GM21515 (cell line): Measurements from ENCODE around the gene TERB2.
"Not testable (repeated sequence)": the region's sequence is repeated elsewhere in the genome, so short reads cannot be mapped to it uniquely, and the experiment has no call there.

Experiments used
- ATAC-seq: cut with Tn5 transposase; IDR thresholded peaks from one replicate; pipeline ENCODE4 v1.9.1; 2021; ENCODE audit not compliant: unreplicated experiment

Gene TERB2, protein sequence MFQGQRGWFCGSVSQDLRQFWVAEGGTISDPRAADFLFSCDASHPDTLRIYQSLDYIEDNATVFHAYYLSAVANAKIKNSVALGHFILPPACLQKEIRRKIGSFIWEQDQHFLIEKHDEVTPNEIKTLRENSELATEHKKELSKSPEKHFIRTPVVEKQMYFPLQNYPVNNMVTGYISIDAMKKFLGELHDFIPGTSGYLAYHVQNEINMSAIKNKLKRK

DNA sequence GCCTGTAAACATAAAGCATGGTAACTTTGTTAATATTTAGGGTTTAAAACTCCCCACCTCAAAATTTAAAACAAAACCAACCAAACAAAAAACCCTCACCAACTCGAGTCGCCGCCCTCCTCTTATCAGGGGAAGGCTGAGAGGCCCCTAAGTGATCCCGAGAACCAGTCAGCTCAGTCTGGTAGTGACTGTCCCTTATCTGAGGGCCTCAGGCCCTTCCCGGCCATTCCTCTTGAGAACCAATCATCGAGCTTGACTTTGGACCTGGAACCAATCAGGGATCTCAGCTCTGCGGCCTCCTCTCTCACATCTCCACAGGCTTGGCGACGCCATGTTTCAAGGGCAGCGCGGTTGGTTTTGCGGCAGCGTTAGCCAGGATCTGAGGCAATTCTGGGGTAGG lies at the start of gene TERB2:
TSS of gene TERB2 (plus strand) at position 300 of the 400 bp plus-strand sequence. CDS start at position 332, 32 bp downstream.
- no peak for ATAC-seq

- ATAC-seq = no peak
Observed at GRCh38 chr15:44909423-44909822, 47.1 kb upstream of the TERB2 start.

DNA sequence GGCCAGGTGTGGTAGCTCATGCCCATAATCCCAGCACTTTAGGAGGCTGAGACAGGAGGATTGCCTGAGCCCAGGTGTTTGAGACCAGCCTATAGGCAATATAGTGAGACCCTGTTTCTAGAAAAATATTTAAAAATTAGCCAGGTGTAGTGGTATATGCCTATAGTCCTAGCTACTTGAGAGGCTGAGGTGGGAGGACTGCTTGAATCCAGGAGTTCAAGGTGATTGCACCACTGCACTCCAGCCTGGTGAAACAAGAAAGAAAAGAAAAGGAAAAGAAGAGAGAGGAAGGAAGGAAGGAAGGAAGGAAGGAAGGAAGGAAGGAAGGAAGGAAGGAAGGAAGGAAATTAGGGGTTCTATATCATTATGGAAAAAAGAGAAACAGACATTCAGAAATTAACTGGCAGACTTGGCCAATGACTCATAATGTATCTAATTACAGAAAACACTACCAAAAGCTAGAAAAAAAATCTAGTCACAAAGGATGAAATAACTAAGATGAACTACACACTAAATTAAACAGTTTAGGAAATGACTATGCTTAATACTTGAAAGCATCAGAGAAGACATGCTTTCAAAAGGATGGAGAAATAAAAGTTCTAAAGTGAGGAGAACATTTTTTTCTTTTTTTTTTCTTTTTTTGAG lies 45.4 kb upstream of the TERB2 start:
- no peak for ATAC-seq

DNA sequence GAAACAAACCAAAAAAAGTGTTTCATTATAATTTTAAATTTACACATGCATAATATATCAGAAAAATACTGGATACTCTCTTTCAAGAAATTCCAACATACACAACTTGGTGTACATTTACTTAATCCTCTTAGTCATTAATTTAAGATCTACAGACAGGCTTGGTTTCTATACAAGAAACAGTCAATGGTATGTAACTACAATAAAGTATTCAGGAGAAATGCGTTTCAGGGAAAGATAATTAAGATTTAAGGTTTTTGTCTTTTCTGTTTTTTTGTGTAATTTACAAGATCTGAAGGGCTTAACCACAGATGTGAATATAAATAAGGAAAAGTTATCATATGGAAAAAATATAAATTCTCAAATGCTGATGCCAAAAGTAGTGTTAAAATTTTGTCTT lies 44.3 kb upstream of the TERB2 start:
- ATAC-seq = not testable (repeated sequence)

DNA sequence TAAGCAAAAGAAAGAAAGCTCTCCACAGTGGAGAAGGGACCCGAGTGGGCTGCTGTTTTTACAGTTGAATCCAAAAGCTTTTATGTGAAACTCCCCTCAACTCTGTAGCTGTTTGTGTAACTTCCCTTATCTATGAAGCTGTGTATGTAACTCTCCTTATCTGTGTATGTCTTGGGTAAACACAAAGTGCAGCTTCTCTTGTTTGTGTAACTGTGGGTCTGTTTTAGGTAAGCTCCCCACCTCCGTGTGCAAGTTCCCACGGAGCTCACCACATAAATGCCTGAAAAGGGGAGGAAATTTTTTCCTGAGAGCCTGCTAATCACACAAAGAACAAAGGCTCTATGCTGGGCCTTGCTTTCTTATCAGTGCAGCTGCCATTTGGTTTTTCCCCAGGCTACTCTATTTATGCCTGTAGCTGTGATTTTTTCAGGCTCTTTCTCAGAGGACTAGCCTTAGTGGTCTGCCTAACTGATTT lies 43.5 kb upstream of the TERB2 start:
- ATAC-seq = not testable (repeated sequence)

GRCh38 chr15:44918136-44918535 lies 38.4 kb upstream of the TERB2 start:
- ATAC-seq = no peak

DNA sequence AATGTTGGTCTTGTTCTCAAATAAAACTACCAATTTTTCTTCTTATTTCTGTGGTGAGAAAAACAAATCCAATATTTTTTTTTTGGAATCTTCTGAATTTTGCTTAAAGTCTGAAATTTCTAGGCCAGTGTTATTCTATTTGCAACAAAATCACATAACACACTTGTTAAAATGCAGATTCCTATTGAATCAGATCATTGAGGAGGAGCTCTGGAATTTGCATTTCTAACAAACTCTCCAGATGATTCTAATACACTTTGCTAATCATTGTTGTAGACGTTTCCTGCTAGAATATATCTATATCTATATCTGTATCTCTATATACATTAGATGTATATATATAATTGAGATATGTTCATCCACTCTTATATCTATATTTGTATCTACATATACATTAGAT lies 27.8 kb upstream of the TERB2 start:
- not testable (repeated sequence) for ATAC-seq

DNA sequence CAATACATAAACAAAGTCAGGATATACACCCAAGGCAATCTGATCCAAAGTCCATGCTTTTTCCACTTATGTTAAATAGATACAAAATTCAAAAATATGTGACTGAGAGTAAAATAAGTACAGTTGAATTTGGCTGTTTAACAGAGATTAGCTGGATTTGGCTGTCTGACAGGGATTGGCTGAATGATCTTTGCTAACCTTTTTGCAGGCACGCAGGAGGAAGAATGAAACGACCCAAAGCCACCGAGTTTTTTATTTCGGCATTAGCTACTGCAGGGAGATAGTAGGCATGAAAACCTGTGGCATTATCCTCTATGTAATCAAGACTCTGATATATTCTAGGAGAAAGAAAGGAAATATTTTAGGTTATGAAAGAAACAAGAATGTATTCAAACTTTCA lies 26.2 kb upstream of the TERB2 start:
- not testable (repeated sequence) for ATAC-seq

- not testable (repeated sequence) for ATAC-seq
Observed at GRCh38 chr15:44958302-44958701, 1.8 kb downstream of the TERB2 start.

- no peak for ATAC-seq
Observed at GRCh38 chr15:44968475-44968874, 12.0 kb downstream of the TERB2 start.

GRCh38 chr15:44971036-44971435 lies 14.5 kb downstream of the TERB2 start:
- ATAC-seq = no peak

DNA sequence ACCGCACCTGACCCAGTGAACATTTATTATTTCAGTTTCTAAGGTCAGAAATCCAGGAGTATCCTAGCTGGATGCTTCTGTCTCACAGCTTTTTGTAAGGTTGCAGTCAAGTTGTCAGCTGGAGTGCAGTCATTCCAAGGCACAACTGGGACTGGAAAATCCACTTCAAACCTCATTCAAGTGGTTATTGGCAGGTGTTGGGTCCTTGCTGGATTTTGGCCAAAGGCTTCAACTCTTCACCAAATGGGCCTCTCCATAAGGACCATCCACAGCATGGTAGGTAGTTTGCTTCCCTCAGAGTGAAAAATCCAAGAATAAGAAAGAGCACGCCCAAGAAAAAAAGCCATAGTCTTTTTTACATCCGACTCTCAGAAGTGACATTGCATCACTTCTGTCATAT lies 19.7 kb downstream of the TERB2 start:
- not testable (repeated sequence) for ATAC-seq

DNA sequence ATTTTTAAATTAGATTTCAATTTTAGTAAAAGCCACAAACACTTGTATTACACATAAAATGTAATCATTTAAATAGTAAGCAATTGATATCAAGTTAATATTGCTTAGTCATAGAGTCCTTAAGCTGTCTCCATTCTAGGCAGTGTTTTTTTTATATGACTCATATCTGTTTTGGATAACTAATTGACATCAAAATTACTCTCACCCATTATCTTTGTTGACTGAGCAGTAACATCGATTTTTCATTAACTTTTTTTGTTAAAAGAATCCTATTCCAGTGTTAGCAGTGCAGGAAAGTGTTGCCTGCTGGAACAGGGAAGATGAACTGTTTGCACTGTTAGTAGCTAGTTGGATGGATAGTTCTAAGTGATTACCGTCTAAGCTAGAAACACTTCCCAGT lies 21.3 kb downstream of the TERB2 start:
- not testable (repeated sequence) for ATAC-seq

DNA sequence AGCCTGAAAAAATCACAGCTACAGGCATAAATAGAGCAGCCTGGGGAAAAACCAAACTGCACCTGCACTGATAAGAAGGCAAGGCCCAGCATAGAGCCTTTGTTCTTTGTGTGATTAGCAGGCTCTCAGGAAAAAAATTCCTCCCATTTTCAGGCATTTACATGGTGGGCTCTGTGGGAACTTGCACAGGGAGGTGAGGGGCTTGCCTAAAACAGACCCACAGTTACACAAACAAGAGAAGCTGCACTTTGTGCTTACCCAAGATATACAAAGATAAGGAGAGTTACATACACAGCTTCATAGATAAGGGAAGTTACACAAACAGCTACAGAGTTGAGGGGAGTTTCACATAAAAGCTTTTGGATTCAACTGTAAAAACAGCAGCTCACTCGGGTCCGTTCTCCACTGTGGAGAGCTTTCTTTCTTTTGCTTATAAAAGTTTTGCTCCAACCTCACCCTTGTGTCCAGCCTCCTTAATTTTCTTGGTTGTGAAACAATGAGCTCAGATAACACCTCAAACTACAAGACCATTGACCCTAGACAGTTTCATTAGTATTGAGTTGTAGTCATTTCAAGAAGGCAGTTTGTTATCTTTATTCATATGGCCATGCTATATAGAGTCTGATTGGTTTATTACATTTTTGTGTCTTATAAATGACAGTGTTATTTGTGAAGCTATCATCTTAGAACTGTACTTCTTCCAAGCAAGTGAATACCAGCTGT lies 23.3 kb downstream of the TERB2 start:
- not testable (repeated sequence) for ATAC-seq

- ATAC-seq = not testable (repeated sequence)
Observed at GRCh38 chr15:44984144-44984543, 27.7 kb downstream of the TERB2 start.

DNA sequence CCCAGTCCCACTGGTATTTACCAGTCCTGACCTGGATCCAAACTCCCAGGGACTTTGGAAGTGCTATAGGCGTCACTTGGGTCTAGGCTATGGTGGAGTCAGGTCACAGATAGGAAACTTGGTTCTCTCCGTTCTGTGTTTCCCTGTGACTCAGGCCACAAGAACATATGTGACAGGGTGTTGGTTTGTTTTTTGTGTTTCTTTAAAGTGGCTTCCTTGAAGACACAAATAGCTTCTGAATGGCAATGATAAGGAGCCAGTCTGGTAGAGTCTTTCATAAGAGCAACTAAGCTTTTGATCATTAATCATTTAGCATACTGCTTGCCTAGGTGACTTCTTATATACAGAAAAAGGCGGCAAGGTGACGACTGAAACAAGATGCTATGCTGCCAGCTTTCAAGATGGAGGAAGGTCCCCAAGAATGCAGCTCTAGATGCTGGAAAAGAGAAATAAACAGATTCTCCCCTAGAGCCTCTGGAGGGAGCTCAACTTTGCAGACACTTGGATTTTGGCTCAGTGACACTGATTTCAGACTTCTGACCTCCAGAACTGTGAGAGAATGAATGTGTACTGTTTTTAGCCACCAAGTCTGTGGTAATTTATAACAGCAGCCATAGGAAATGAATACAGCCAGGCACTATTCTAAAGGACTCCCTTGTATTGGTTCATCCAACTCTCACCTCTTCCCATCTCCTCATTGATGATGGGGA lies 30.0 kb downstream of the TERB2 start:
- ATAC-seq = not testable (repeated sequence)

DNA sequence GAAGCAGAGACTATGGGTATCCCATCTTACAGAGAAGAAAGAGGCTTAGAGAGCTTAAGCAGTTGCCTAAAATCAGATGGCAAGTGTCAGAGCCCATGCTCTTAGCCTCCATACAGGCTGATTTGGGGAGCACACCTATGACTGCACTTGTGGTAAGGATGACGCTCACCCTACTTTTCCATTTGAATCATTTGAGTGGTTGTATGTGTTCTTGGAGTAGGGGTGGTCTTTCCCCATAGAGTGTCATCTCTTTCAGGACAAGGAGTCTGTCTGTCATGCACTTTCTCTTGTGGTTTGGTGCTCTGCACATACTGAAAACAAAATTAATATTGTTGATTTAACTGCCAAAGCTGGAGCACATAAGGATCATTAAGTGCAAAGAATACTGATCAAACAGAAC lies 31.2 kb downstream of the TERB2 start:
- ATAC-seq = not testable (repeated sequence)

DNA sequence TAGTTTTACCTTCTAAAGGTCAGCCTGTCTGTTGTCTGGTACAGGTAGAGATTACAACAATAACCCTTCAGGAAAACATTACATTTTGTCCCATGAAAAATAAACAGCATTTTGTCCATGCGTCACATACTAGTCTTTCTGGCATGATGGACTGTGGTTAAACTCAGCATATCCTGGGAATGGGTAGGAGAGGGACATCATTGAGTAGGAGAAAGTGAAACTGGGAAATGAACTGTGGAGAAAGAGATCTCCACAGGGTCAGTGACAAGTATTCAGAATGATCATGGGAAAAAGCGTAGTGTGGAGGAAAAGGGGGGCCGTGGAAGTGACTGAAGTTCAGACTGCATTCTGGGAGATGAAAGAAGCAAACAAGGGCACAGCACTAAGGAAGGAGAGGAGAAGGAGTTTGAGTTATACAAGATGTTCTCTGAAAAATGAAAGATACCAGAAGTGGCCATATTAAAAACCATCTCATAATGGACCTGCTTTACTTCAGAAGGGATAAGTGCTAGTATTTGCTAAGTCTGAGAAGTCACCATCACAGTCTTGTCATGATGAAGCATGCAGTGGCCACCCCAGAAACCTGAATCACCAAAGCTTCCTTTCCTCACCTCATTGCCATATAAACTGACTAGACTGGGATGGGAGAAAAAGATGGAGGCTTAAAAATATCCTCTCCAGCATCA lies 31.8 kb downstream of the TERB2 start:
- ATAC-seq = not testable (repeated sequence)

DNA sequence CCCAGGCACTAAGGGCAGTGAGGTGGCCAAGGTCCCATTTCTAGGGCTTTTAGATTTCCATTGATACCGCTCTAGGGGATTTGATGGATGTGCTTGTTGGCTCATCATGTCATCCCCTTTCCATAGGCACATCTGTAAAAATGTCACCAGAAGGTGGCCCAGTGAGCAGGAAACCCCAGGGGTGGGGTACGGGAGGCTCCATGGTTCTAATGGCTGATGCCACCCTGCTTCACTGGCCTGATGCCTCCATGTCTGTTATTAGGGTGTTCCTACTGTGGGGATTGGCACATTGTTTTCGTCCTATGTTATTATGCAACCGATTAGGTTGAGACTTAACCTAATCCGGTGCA lies 32.4 kb downstream of the TERB2 start:
- not testable (repeated sequence) for ATAC-seq

GRCh38 chr15:44997632-44998031 lies 41.1 kb downstream of the TERB2 start:
- not testable (repeated sequence) for ATAC-seq

- ATAC-seq = no peak
Observed at GRCh38 chr15:44999105-44999504, 42.6 kb downstream of the TERB2 start.
